HepG2 (cell line): ENCODE results near the gene LLGL2. TPM values are rescaled to one million over a fixed set of nuclear protein-coding genes. Genes with fewer than 3 reads are reported as not detected.

Experiments used
- ARHGAP35 ChIP-seq: sonication (generic); formaldehyde crosslinking; IDR thresholded peaks from 2 replicates; pipeline ENCODE4 v1.9.0; 2022; ENCODE audit warnings: mild to moderate bottlenecking, inconsistent platforms, moderate library complexity, missing genetic modification reagents, borderline replicate concordance
- BRCA1 ChIP-seq: sonication (generic); formaldehyde crosslinking; IDR thresholded peaks from 2 replicates; pipeline ENCODE4 v1.4.0; 2020; ENCODE audit warnings: missing genetic modification reagents
- EED ChIP-seq: sonication (generic); formaldehyde crosslinking; IDR thresholded peaks from 2 replicates; pipeline ENCODE4 v1.5.0; 2020; ENCODE audit warnings: mild to moderate bottlenecking, missing genetic modification reagents
- FOSL1 ChIP-seq: sonication (generic); formaldehyde crosslinking; IDR thresholded peaks from 2 replicates; pipeline ENCODE4 v1.9.0; 2021; ENCODE audit warnings: missing genetic modification reagents, borderline replicate concordance
- GLMP ChIP-seq: sonication (generic); formaldehyde crosslinking; IDR thresholded peaks from 2 replicates; pipeline ENCODE4 v1.9.0; 2021; ENCODE audit warnings: missing genetic modification reagents, mild to moderate bottlenecking, borderline replicate concordance
- KLF11 ChIP-seq: IDR thresholded peaks from 2 replicates; pipeline ENCODE4 v1.6.1; 2016; ENCODE audit warnings: missing compliant biosample characterization
- MIER2 ChIP-seq: IDR thresholded peaks from 2 replicates; pipeline ENCODE4 v1.6.1; 2016; ENCODE audit warnings: missing biosample characterization, missing genetic modification reagents
- PHB2 ChIP-seq: fragments of 450-650 bp; IDR thresholded peaks from 2 replicates; pipeline ENCODE4 v1.6.1; 2018; ENCODE audit not compliant: partially characterized antibody
- SAFB2 ChIP-seq: sonication (generic); formaldehyde crosslinking; IDR thresholded peaks from 2 replicates; pipeline ENCODE4 v1.5.1; 2020; ENCODE audit warnings: missing genetic modification reagents, low read depth, mild to moderate bottlenecking, borderline replicate concordance
- SKIL ChIP-seq: sonication (generic); formaldehyde crosslinking; IDR thresholded peaks from 2 replicates; pipeline ENCODE4 v1.8.0; 2022; ENCODE audit warnings: missing genetic modification reagents, mild to moderate bottlenecking, moderate library complexity, borderline replicate concordance
- SMAD9 ChIP-seq: sonication (generic); formaldehyde crosslinking; IDR thresholded peaks from 2 replicates; pipeline ENCODE4 v1.5.1; 2020; ENCODE audit warnings: mild to moderate bottlenecking, missing genetic modification reagents
- SP2 ChIP-seq: sonication (generic); formaldehyde crosslinking; IDR thresholded peaks from 2 replicates; pipeline ENCODE4 v1.5.1; 2020; ENCODE audit warnings: mild to moderate bottlenecking, missing genetic modification reagents
- TBP ChIP-seq: sonication (generic); formaldehyde crosslinking; IDR thresholded peaks from 2 replicates; pipeline ENCODE4 v1.5.0; 2020; ENCODE audit warnings: missing genetic modification reagents
- ZBTB38 ChIP-seq: sonication (generic); formaldehyde crosslinking; IDR thresholded peaks from 2 replicates; pipeline ENCODE4 v1.5.1; 2020; ENCODE audit warnings: mild to moderate bottlenecking, missing genetic modification reagents
- ZBTB7B ChIP-seq: sonication (generic); formaldehyde crosslinking; IDR thresholded peaks from 2 replicates; pipeline ENCODE4 v1.4.0; 2020; ENCODE audit warnings: missing genetic modification reagents
- ZNF205 ChIP-seq: IDR thresholded peaks from 2 replicates; pipeline ENCODE4 v1.6.1; 2018; ENCODE audit warnings: missing biosample characterization, missing genetic modification reagents
- ZNF207 ChIP-seq: fragments of 450-650 bp; IDR thresholded peaks from 2 replicates; pipeline ENCODE4 v1.6.1; 2016; ENCODE audit warnings: antibody characterized with exemption, borderline replicate concordance
- ZNF44 ChIP-seq: sonication (generic); formaldehyde crosslinking; IDR thresholded peaks from 2 replicates; pipeline ENCODE4 v1.5.1; 2020; ENCODE audit warnings: mild to moderate bottlenecking, missing genetic modification reagents
- ZNF446 ChIP-seq: sonication (generic); formaldehyde crosslinking; IDR thresholded peaks from 2 replicates; pipeline ENCODE4 v1.5.0; 2020; ENCODE audit warnings: mild to moderate bottlenecking, missing genetic modification reagents
- ZNF629 ChIP-seq: sonication (generic); formaldehyde crosslinking; conservative IDR thresholded peaks from 2 replicates; pipeline ENCODE4 v1.5.0; 2020; ENCODE audit warnings: missing genetic modification reagents
- ZNF678 ChIP-seq: sonication (generic); formaldehyde crosslinking; IDR thresholded peaks from 2 replicates; pipeline ENCODE4 v1.4.0; 2020; ENCODE audit warnings: mild to moderate bottlenecking, missing genetic modification reagents
- polyA plus RNA-seq, 8 experiments: library from polyadenylated mRNA; depleted of rRNA in 3 of 8; stranded (reverse) in 7 of 8; unstranded in 1 of 8; fragments of >200 nt; fragmentation: Illumina TruSeq in 4 of 8; extraction: Trizol in 4 of 8; gene quantifications; 2 replicates each; pipeline versions ENCODE4 v1.2.1 to v1.2.3, GENCODE V29; 2011 to 2016; ENCODE audit warnings: low read depth in 4 of 8, missing spikeins in 1 of 8, mixed read lengths in 1 of 8; ENCODE audit not compliant: insufficient read depth in 1 of 8
- total RNA-seq, 5 experiments: library from RNA; depleted of rRNA; stranded (reverse); fragments of >200 nt; fragmentation: Illumina TruSeq; extraction: Trizol; gene quantifications; 2 replicates each; pipeline ENCODE4 v1.2.3, GENCODE V29; 2016; ENCODE audit warnings: low read depth in 1 of 5
- TF ChIP-seq, protein P1 (sequence below): sonication (generic); formaldehyde crosslinking; IDR thresholded peaks from 2 replicates; pipeline ENCODE4 v1.5.1; 2020; ENCODE audit warnings: mild to moderate bottlenecking, missing genetic modification reagents
- TF ChIP-seq, protein P2 (sequence below): sonication (generic); formaldehyde crosslinking; IDR thresholded peaks from 2 replicates; pipeline ENCODE4 v1.4.0; 2020; ENCODE audit warnings: mild to moderate bottlenecking, low read depth, missing genetic modification reagents

The LLGL2 gene
- total and polyA plus RNA-seq, 2 of the 13 experiments (the other 11 are each of a cell fraction or from before 2014, with no cell fraction given), result 83.0 to 86.7 TPM

GRCh38 chr17:75504347-75505151, 20.9 kb upstream of the LLGL2 start (continued):
- 0 out of 2 replicates have a peak, but pooled peaks have one; percentile 33 for TF ChIP-seq SKIL
- TF ChIP-seq, protein P1, sequence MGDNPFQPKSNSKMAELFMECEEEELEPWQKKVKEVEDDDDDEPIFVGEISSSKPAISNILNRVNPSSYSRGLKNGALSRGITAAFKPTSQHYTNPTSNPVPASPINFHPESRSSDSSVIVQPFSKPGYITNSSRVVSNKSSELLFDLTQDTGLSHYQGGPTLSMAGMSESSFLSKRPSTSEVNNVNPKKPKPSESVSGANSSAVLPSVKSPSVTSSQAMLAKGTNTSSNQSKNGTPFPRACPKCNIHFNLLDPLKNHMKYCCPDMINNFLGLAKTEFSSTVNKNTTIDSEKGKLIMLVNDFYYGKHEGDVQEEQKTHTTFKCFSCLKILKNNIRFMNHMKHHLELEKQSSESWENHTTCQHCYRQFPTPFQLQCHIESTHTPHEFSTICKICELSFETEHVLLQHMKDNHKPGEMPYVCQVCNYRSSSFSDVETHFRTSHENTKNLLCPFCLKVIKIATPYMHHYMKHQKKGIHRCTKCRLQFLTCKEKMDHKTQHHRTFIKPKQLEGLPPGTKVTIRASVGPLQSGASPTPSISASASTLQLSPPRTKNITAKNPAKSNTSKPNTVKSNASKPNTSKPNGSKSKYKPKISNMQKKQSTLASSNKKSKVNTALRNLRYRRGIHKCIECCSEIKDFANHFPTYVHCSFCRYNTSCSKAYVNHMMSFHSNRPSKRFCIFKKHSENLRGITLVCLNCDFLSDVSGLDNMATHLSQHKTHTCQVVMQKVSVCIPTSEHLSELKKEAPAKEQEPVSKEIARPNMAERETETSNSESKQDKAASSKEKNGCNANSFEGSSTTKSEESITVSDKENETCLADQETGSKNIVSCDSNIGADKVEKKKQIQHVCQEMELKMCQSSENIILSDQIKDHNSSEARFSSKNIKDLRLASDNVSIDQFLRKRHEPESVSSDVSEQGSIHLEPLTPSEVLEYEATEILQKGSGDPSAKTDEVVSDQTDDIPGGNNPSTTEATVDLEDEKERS (CRISPR knock-in tag), result no peak
- TF ChIP-seq SMAD9 (CRISPR knock-in tag), result no peak
- TF ChIP-seq ZBTB38, result peak; percentile 70
- TF ChIP-seq FOSL1 (CRISPR knock-in tag), result no peak
- TF ChIP-seq ZBTB7B, result no peak; the same call in 1 of the 2 replicates
- TF ChIP-seq ZNF44 (CRISPR knock-in tag), result no peak
- TF ChIP-seq BRCA1, result no peak
- no peak for TF ChIP-seq PHB2
- TF ChIP-seq SP2 (CRISPR knock-in tag), result no peak
- 0 out of 2 replicates have a peak, but pooled peaks have one; percentile 22 for TF ChIP-seq ARHGAP35 (CRISPR knock-in tag)
- no peak for TF ChIP-seq ZNF205
- TF ChIP-seq EED (CRISPR knock-in tag), result no peak
- TF ChIP-seq GLMP (CRISPR knock-in tag), result no peak
- TF ChIP-seq KLF11 (CRISPR knock-in tag), result no peak
- TF ChIP-seq, protein P2, sequence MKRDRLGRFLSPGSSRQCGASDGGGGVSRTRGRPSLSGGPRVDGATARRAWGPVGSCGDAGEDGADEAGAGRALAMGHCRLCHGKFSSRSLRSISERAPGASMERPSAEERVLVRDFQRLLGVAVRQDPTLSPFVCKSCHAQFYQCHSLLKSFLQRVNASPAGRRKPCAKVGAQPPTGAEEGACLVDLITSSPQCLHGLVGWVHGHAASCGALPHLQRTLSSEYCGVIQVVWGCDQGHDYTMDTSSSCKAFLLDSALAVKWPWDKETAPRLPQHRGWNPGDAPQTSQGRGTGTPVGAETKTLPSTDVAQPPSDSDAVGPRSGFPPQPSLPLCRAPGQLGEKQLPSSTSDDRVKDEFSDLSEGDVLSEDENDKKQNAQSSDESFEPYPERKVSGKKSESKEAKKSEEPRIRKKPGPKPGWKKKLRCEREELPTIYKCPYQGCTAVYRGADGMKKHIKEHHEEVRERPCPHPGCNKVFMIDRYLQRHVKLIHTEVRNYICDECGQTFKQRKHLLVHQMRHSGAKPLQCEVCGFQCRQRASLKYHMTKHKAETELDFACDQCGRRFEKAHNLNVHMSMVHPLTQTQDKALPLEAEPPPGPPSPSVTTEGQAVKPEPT, result no peak
- TF ChIP-seq ZNF678 (CRISPR knock-in tag), result no peak
- TF ChIP-seq ZNF446 (CRISPR knock-in tag), result no peak
- no peak for TF ChIP-seq TBP (CRISPR knock-in tag)
- 0 out of 2 replicates have a peak, but pooled peaks have one; percentile 51 for TF ChIP-seq MIER2 (CRISPR knock-in tag)
- TF ChIP-seq SAFB2 (CRISPR knock-in tag), result no peak
- TF ChIP-seq ZNF207, result no peak
- no peak for TF ChIP-seq ZNF629 (CRISPR knock-in tag)
